SK-N-SH treated with all-trans-retinoic acid at 6 μM for 48 hours (cell line): ENCODE measurements around the gene ROPN1.

Source experiments
- ATAC-seq: fragments of 200-7000 bp; cut with Tn5 transposase; 3 replicates; pipeline ENCODE4 v1.9.1; 2020; ENCODE audit warnings: mild to moderate bottlenecking, moderate library complexity
- ARNTL ChIP-seq: fragments of 450-650 bp; formaldehyde crosslinking; IDR thresholded peaks from 2 replicates; pipeline ENCODE4 v1.5.0; 2020; ENCODE audit warnings: low read depth, mild to moderate bottlenecking, moderate library complexity, borderline replicate concordance
- CREB5 ChIP-seq: fragments of 250-450 bp; sonication (Bioruptor Pico); IDR thresholded peaks from 2 replicates; pipeline ENCODE4 v1.5.1; 2020; ENCODE audit warnings: low read depth, mild to moderate bottlenecking, moderate library complexity
- CSRNP3 ChIP-seq: fragments of 250-450 bp; sonication (Bioruptor Pico); IDR thresholded peaks from 2 replicates; pipeline ENCODE4 v1.5.1; 2021; ENCODE audit warnings: mild to moderate bottlenecking, moderate library complexity
- ESRRG ChIP-seq: fragments of 250-450 bp; sonication (Bioruptor Pico); IDR thresholded peaks from 2 replicates; pipeline ENCODE4 v1.6.1; 2021; ENCODE audit warnings: mild to moderate bottlenecking
- ISL1 ChIP-seq: fragments of 250-450 bp; sonication (Bioruptor Pico); IDR thresholded peaks from 2 replicates; pipeline ENCODE4 v2.1.2; 2022; ENCODE audit warnings: mild to moderate bottlenecking, moderate library complexity
- PPARA ChIP-seq: fragments of 250-450 bp; sonication (Bioruptor Pico); IDR thresholded peaks from 2 replicates; pipeline ENCODE4 v1.5.0; 2020; ENCODE audit warnings: mild to moderate bottlenecking, borderline replicate concordance
- SNAI2 ChIP-seq: fragments of 250-450 bp; sonication (Bioruptor Pico); IDR thresholded peaks from 2 replicates; pipeline ENCODE4 v1.5.0; 2020; ENCODE audit warnings: mild to moderate bottlenecking, moderate library complexity
- TCF4 ChIP-seq: fragments of 250-450 bp; sonication (Bioruptor Pico); IDR thresholded peaks from 2 replicates; pipeline ENCODE4 v1.8.0; 2021; ENCODE audit warnings: mild to moderate bottlenecking, moderate library complexity, borderline replicate concordance
- TOX ChIP-seq: fragments of 250-450 bp; sonication (Bioruptor Pico); IDR thresholded peaks from 2 replicates; pipeline ENCODE4 v1.8.0; 2021; ENCODE audit warnings: mild to moderate bottlenecking, moderate library complexity, borderline replicate concordance
- ZNF70 ChIP-seq: fragments of 450-650 bp; formaldehyde crosslinking; IDR thresholded peaks from 2 replicates; pipeline ENCODE4 v1.5.0; 2020; ENCODE audit warnings: mild to moderate bottlenecking, moderate library complexity
- ZNF8 ChIP-seq: fragments of 450-650 bp; formaldehyde crosslinking; IDR thresholded peaks from 2 replicates; pipeline ENCODE4 v1.5.0; 2020; ENCODE audit warnings: mild to moderate bottlenecking, moderate library complexity

ROPN1 gene

GRCh38 chr3:123919353-123919752 is 72.6 kb downstream of the ROPN1 start:
- no peak for ATAC-seq
- TF ChIP-seq ZNF70 (no peak), ESRRG (CRISPR knock-in tag) (no peak), CREB5 (CRISPR knock-in tag) (no peak), ZNF8 (CRISPR knock-in tag) (no peak), CSRNP3 (CRISPR knock-in tag) (no peak), ARNTL (CRISPR knock-in tag) (no peak), TOX (CRISPR knock-in tag) (no peak), ISL1 (CRISPR knock-in tag) (no peak), SNAI2 (CRISPR knock-in tag) (no peak), PPARA (CRISPR knock-in tag) (no peak), TCF4 (CRISPR knock-in tag) (no peak)
- TF ChIP-seq, all 23 proteins: peak for 0
